GM12878 (cell line): ENCODE results near the gene ZNF248. TPM values are rescaled to one million over a fixed set of nuclear protein-coding genes. Genes with fewer than 3 reads are reported as not detected.

Experiments
- ATF2 ChIP-seq: IDR thresholded peaks from 2 replicates; pipeline ENCODE4 v1.6.1; 2012; ENCODE audit warnings: low read length, inconsistent platforms
- polyA plus RNA-seq, 11 experiments: library from polyadenylated mRNA; depleted of rRNA in 4 of 11; unstranded in 6 of 11; stranded (reverse) in 5 of 11; fragments of >200 nt; fragmentation: Nextera tagmentation in 4 of 11; fragmentation: Illumina TruSeq in 1 of 11; extraction: Ambion mirVana in 4 of 11; extraction: Trizol in 1 of 11; gene quantifications; 1 replicate in 1 of 11; 2 replicates in 10 of 11; pipeline versions ENCODE4 v1.2.1 to v1.2.3, GENCODE V29; 2011 to 2016; ENCODE audit warnings: inconsistent platforms in 2 of 11, missing spikeins in 2 of 11, low read depth in 1 of 11
- total RNA-seq, 4 experiments: library from RNA; depleted of rRNA in 3 of 4; stranded (reverse); fragments of >200 nt in 3 of 4; fragmentation: Illumina TruSeq in 1 of 4; extraction: Trizol in 1 of 4; gene quantifications; 2 replicates each; pipeline versions ENCODE4 v1.2.1 to v1.2.3, GENCODE V29; 2013 to 2021
- TF ChIP-seq, protein P1 (sequence below), 3 experiments: IDR thresholded peaks in 2 of 3; conservative IDR thresholded peaks in 1 of 3; 2 replicates each; pipeline ENCODE4 v1.5.1; 2011; ENCODE audit warnings: low read depth in 3 of 3, low read length in 3 of 3, mild to moderate bottlenecking in 3 of 3, control low read depth in 2 of 3, moderate library complexity in 2 of 3, inconsistent platforms in 1 of 3, mixed read lengths in 1 of 3; ENCODE audit not compliant: control insufficient read depth in 2 of 3, insufficient read depth in 1 of 3; ENCODE audit errors: extremely low read depth in 1 of 3
- TF ChIP-seq, protein P2 (sequence below): IDR thresholded peaks from 2 replicates; pipeline ENCODE4 v1.6.1; 2012; ENCODE audit warnings: low read depth, low read length, improper control_type of control experiment
- TF ChIP-seq, protein P3 (sequence below): IDR thresholded peaks from 2 replicates; pipeline ENCODE4 v1.6.1; 2012; ENCODE audit warnings: low read depth, low read length, improper control_type of control experiment

Gene ZNF248
- total and polyA plus RNA-seq, 10 of the 15 experiments (the other 5 are each of a cell fraction or from before 2014, with no cell fraction given), result 2.0 to 16.3 (median 8.9) TPM

GRCh38 chr10:37868796-37869195 lies 11.4 kb upstream of the ZNF248 start (continued):
- TF ChIP-seq, protein P1, sequence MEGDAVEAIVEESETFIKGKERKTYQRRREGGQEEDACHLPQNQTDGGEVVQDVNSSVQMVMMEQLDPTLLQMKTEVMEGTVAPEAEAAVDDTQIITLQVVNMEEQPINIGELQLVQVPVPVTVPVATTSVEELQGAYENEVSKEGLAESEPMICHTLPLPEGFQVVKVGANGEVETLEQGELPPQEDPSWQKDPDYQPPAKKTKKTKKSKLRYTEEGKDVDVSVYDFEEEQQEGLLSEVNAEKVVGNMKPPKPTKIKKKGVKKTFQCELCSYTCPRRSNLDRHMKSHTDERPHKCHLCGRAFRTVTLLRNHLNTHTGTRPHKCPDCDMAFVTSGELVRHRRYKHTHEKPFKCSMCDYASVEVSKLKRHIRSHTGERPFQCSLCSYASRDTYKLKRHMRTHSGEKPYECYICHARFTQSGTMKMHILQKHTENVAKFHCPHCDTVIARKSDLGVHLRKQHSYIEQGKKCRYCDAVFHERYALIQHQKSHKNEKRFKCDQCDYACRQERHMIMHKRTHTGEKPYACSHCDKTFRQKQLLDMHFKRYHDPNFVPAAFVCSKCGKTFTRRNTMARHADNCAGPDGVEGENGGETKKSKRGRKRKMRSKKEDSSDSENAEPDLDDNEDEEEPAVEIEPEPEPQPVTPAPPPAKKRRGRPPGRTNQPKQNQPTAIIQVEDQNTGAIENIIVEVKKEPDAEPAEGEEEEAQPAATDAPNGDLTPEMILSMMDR (IDR thresholded peaks at IDR 0.05 in 2 of 3, conservative IDR thresholded peaks at IDR 0.05 in 1 of 3; ENCODE audit: control insufficient read depth in 2 of 3, extremely low read depth in 1 of 3, insufficient read depth in 1 of 3, low read depth in 3 of 3, low read length in 3 of 3), result no peak
- TF ChIP-seq, protein P2, sequence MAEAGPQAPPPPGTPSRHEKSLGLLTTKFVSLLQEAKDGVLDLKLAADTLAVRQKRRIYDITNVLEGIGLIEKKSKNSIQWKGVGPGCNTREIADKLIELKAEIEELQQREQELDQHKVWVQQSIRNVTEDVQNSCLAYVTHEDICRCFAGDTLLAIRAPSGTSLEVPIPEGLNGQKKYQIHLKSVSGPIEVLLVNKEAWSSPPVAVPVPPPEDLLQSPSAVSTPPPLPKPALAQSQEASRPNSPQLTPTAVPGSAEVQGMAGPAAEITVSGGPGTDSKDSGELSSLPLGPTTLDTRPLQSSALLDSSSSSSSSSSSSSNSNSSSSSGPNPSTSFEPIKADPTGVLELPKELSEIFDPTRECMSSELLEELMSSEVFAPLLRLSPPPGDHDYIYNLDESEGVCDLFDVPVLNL, result no peak
- no peak for TF ChIP-seq ATF2
- TF ChIP-seq, protein P3, sequence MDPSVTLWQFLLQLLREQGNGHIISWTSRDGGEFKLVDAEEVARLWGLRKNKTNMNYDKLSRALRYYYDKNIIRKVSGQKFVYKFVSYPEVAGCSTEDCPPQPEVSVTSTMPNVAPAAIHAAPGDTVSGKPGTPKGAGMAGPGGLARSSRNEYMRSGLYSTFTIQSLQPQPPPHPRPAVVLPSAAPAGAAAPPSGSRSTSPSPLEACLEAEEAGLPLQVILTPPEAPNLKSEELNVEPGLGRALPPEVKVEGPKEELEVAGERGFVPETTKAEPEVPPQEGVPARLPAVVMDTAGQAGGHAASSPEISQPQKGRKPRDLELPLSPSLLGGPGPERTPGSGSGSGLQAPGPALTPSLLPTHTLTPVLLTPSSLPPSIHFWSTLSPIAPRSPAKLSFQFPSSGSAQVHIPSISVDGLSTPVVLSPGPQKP, result no peak
